Measurements from ENCODE around the gene EXPH5. TPM values are rescaled to one million over a fixed set of nuclear protein-coding genes. Genes with fewer than 3 reads are reported as not detected.

The EXPH5 gene
- total and polyA plus RNA-seq, 2 of the 8 experiments (the other 6 are each of a cell fraction or from before 2014, with no cell fraction given), result 1.1 to 11.5 TPM

GRCh38 chr11:108545909-108546501, 47.6 kb downstream of the EXPH5 start:
- no peaks in the 10 kb centered on the region for H3K27me3 ChIP-seq (replicated peaks in 1 of 4; ENCODE audit: control insufficient read depth in 3 of 4, extremely low read depth in 1 of 4, insufficient read depth in 3 of 4, low read length in 3 of 4)
- H2BK120ac ChIP-seq (replicated peaks; ENCODE audit: low read depth, low read length), result no peak overlapping the region
- H3K4me2 ChIP-seq (ENCODE audit: insufficient read depth in 1 of 2, low read depth in 2 of 2, low read length in 2 of 2), result no peak overlapping the region
- H2BK5ac ChIP-seq (ENCODE audit: low read depth, low read length), result no peak overlapping the region
- no peak overlapping the region for H3K4ac ChIP-seq (replicated peaks; ENCODE audit: insufficient read length, low read depth, low read length)
- DNase-seq (ENCODE audit: low read depth in 1 of 2, low spot score in 2 of 2) (no peak), FAIRE-seq (no peak)
- no peaks in the 10 kb centered on the region for H3K36me3 ChIP-seq (ENCODE audit: control insufficient read depth in 2 of 4, insufficient read depth in 4 of 4, low read length in 3 of 4)
- no peak overlapping the region for H3K9ac ChIP-seq (replicated peaks in 1 of 4; ENCODE audit: extremely low read depth in 1 of 4, low read depth in 3 of 4, low read length in 3 of 4)
- no peaks in the 10 kb centered on the region for H4K20me1 ChIP-seq (replicated peaks in 1 of 2; ENCODE audit: control insufficient read depth in 1 of 2, insufficient read depth in 2 of 2, low read length in 2 of 2)
- H3K23me2 ChIP-seq (ENCODE audit: low read depth, low read length), result no peaks in the 10 kb centered on the region
- no peaks in the 10 kb centered on the region for H3K9me3 ChIP-seq (ENCODE audit: insufficient read depth in 2 of 2, low read depth in 1 of 2, low read length in 1 of 2)
- H4K5ac ChIP-seq (ENCODE audit: insufficient read length, low read depth, low read length), result no peak overlapping the region
- H3K56ac ChIP-seq (replicated peaks; ENCODE audit: insufficient read length, low read depth, low read length), result no peak overlapping the region
- POLR2A ChIA-PET (ENCODE audit: partially characterized antibody), result no interaction called here
- H3K4me1 ChIP-seq (replicated peaks in 1 of 4; ENCODE audit: control insufficient read depth in 3 of 4, insufficient read depth in 4 of 4, low read length in 3 of 4), result no peaks in the 10 kb centered on the region
- H2AFZ ChIP-seq (ENCODE audit: low read length), result no peak overlapping the region
- H4K91ac ChIP-seq (replicated peaks; ENCODE audit: insufficient read length, low read length), result no peak overlapping the region
- CTCF ChIA-PET (ENCODE audit: partially characterized antibody), result interaction anchor here (1.7 kb wide), 1 partner anchor 16 kb away, joined by 3 read pairs; no protein-coding TSS in a partner anchor
- no peak overlapping the region for H3K14ac ChIP-seq (ENCODE audit: insufficient read length)
- H3K79me2 ChIP-seq (ENCODE audit: control insufficient read depth in 1 of 2, insufficient read depth in 2 of 2, low read length in 2 of 2), result no peaks in the 10 kb centered on the region
- no peak overlapping the region for H4K8ac ChIP-seq (ENCODE audit: extremely low read depth, insufficient read depth, low read length)
- H3K79me1 ChIP-seq (ENCODE audit: low read depth, low read length), result no peaks in the 10 kb centered on the region
- H2BK15ac ChIP-seq (ENCODE audit: low read length), result no peak overlapping the region
- H3K23ac ChIP-seq (ENCODE audit: insufficient read length), result no peak overlapping the region
- no peak overlapping the region for H3K4me3 ChIP-seq (ENCODE audit: extremely low read depth in 1 of 4, insufficient read depth in 2 of 4, low read depth in 3 of 4, low read length in 4 of 4)
- WGBS, 2 experiments (ENCODE audit: extremely low coverage in 1 of 2, insufficient coverage in 1 of 2, insufficient read length in 1 of 2, insufficient replicate concordance in 2 of 2, low coverage in 1 of 2, low lambda C conversion rate in 2 of 2, missing lambda C conversion rate in 1 of 2), result 89% methylated on average over 5 of the region's 5 CpGs; no CpG with 5 or more reads in 1 of the 2 experiments
- H3K27ac ChIP-seq (ENCODE audit: low read depth, low read length), result no peak overlapping the region
- no peak overlapping the region for H2BK12ac ChIP-seq (ENCODE audit: low read depth, low read length)
- no peak overlapping the region for H2AK5ac ChIP-seq (ENCODE audit: low read depth, low read length)
- no peak overlapping the region for H2BK20ac ChIP-seq (ENCODE audit: low read length)
- H3K18ac ChIP-seq (ENCODE audit: extremely low read depth, low read length), result no peak overlapping the region
- TF ChIP-seq SUZ12 (IDR thresholded peaks at IDR 0.05; ENCODE audit: low read length), result no peak
- TF ChIP-seq CTBP2 (IDR thresholded peaks at IDR 0.05; ENCODE audit: borderline replicate concordance, insufficient read depth, insufficient read length, low read length), result no peak
- no peak for TF ChIP-seq POU5F1 (IDR thresholded peaks at IDR 0.05; ENCODE audit: low read depth, low read length)
- TF ChIP-seq CEBPB (IDR thresholded peaks at IDR 0.05; ENCODE audit: low read depth, low read length), result no peak
- no peak for TF ChIP-seq BRCA1 (IDR thresholded peaks at IDR 0.05; ENCODE audit: low read depth, low read length)
- TF ChIP-seq JUN (IDR thresholded peaks at IDR 0.05; ENCODE audit: low read depth, low read length), result no peak
- TF ChIP-seq E2F6 (IDR thresholded peaks at IDR 0.05), result no peak
- TF ChIP-seq ZNF274 (IDR thresholded peaks at IDR 0.05; ENCODE audit: borderline replicate concordance, extremely low read depth, low read length), result no peak
- no peak for TF ChIP-seq GABPA (IDR thresholded peaks at IDR 0.05; ENCODE audit: borderline replicate concordance, insufficient read depth, low read length)
- no peak for TF ChIP-seq SP2 (IDR thresholded peaks at IDR 0.05; ENCODE audit: low read length)
- no peak for TF ChIP-seq CBX8 (IDR thresholded peaks at IDR 0.05; ENCODE audit: borderline replicate concordance, low read depth, low read length)
- no peak for TF ChIP-seq EGR1 (IDR thresholded peaks at IDR 0.05; ENCODE audit: borderline replicate concordance, low read depth, low read length)
- TF ChIP-seq RAD21 (IDR thresholded peaks at IDR 0.05 in 1 of 2, conservative IDR thresholded peaks at IDR 0.05 in 1 of 2; ENCODE audit: low read depth in 2 of 2, low read length in 2 of 2), result no peak
